Activated T-cell treated with anti-CD3 and anti-CD28 coated beads for 24 hours (primary cell): ENCODE measurements around the gene AKAP17A.
"Not testable (repeated sequence)": the region's sequence is repeated elsewhere in the genome, so short reads cannot be mapped to it uniquely, and the experiment has no call there.

Source experiments
- DNase-seq: peaks from one replicate; pipeline ENCODE4 v3.0.0-alpha.2; 2020; ENCODE audit warnings: low read depth

Gene AKAP17A

GRCh38 chrX:1609311-1609710, 17.9 kb downstream of the AKAP17A start:
- no peak for DNase-seq

- no peak for DNase-seq
Observed at GRCh38 chrX:1609762-1610161, 18.4 kb downstream of the AKAP17A start.

- DNase-seq, result no peak
Observed at GRCh38 chrX:1610166-1610565, 18.8 kb downstream of the AKAP17A start.

- DNase-seq, result no peak
Observed at GRCh38 chrX:1610736-1611135, 19.3 kb downstream of the AKAP17A start.

GRCh38 chrX:1612641-1613286, 21.4 kb downstream of the AKAP17A start:
- no peak for DNase-seq

GRCh38 chrX:1614927-1615326, 23.5 kb downstream of the AKAP17A start, which contains the start of gene ASMT:
Gene ASMT, plus strand, starts transcription at chrX:1615059. Its CDS starts 141 bp downstream, at chrX:1615200.
- no peak for DNase-seq

- DNase-seq, result no peak
Observed at GRCh38 chrX:1618689-1619088, 27.3 kb downstream of the AKAP17A start.

GRCh38 chrX:1623691-1624090, 32.3 kb downstream of the AKAP17A start:
- no peak for DNase-seq

GRCh38 chrX:1624158-1624860, 32.9 kb downstream of the AKAP17A start:
- DNase-seq, result not testable (repeated sequence)

GRCh38 chrX:1624861-1625215, 33.4 kb downstream of the AKAP17A start:
- DNase-seq, result not testable (repeated sequence)

GRCh38 chrX:1629244-1629643, 37.8 kb downstream of the AKAP17A start:
- no peak for DNase-seq

- no peak for DNase-seq
Observed at GRCh38 chrX:1646009-1646408, 54.6 kb downstream of the AKAP17A start.

GRCh38 chrX:1649621-1650020, 58.2 kb downstream of the AKAP17A start:
- no peak for DNase-seq
